Ovary (tissue), 9 donors: Measurements from ENCODE around the gene SLC6A1. TPM values are rescaled to one million over a fixed set of nuclear protein-coding genes. Genes with fewer than 3 reads are reported as not detected.

ENCODE experiments used
- DNase-seq, 5 donors: peaks; one replicate each; pipeline ENCODE4 v3.0.0-alpha.2; 2019 to 2020
- H3K27ac ChIP-seq, 2 donors: fragments of 200-600 bp; one replicate each; pipeline versions ENCODE4 v1.5.1 to v1.8.0; 2019 to 2022
- H3K27me3 ChIP-seq: fragments of 200-600 bp; one replicate; pipeline ENCODE4 v1.8.0; 2022
- H3K36me3 ChIP-seq: fragments of 200-600 bp; sonication (generic); one replicate; pipeline ENCODE4 v1.5.1; 2019
- H3K4me1 ChIP-seq: one replicate; pipeline ENCODE4 v1.8.1; 2013; ENCODE audit warnings: mild to moderate bottlenecking, moderate library complexity; ENCODE audit not compliant: insufficient read depth
- H3K4me3 ChIP-seq: fragments of 200-600 bp; sonication (generic); one replicate; pipeline ENCODE4 v1.5.1; 2017
- H3K9me3 ChIP-seq, 2 donors: fragments of 200-600 bp in 1 of 2; sonication (generic) in 1 of 2; one replicate each; pipeline versions ENCODE4 v1.5.1 to v1.8.1; 2013 to 2019; ENCODE audit warnings: mild to moderate bottlenecking in 1 of 2, moderate library complexity in 1 of 2
- EP300 ChIP-seq: sonication (generic); formaldehyde crosslinking; IDR thresholded peaks from one replicate; pipeline ENCODE4 v1.6.1; 2017; ENCODE audit warnings: antibody characterized with exemption
- POLR2A ChIP-seq: fragments of 450-650 bp; IDR thresholded peaks from one replicate; pipeline ENCODE4 v1.6.1; 2017; ENCODE audit warnings: antibody characterized with exemption, mild to moderate bottlenecking, moderate library complexity
- WGBS, 3 donors: extraction: QIAGEN DNeasy Blood & Tissue Kit in 1 of 3; methylation state at CpG; one replicate each; pipeline versions ENCODE4 v1.1.5 to v1.1.7; 2013 to 2017; 5-methylcytosine and 5-hydroxymethylcytosine counted together
- intact Hi-C, 4 donors: fragments of 100-400 bp; cut with DNase I; formaldehyde crosslinking; loops; one replicate each; pipeline versions ENCODE4 v1.11.0 to v1.15.1; 2022 to 2023
- polyA plus RNA-seq, 2 donors: library from polyadenylated mRNA; stranded (reverse); fragments of 200-250 nt in 1 of 2; fragments of 350-450 nt in 1 of 2; fragmentation: Illumina TruSeq in 1 of 2; extraction: RNeasy Lipid Tissue Mini Kit (QIAGEN cat#74804) in 1 of 2; gene quantifications; one replicate each; pipeline ENCODE4 v1.2.3, GENCODE V29; 2013 to 2014
- total RNA-seq, 7 donors: library from RNA; depleted of rRNA in 2 of 7; stranded (reverse); fragments of >200 nt in 2 of 7; fragmentation: NEBNext Ultra II Directional in 3 of 7; extraction: Animal tissue kit (Norgen Biotek cat#: 25700) in 3 of 7; gene quantifications; one replicate each; pipeline versions ENCODE4 v1.1.0 to v1.2.4, GENCODE V29; 2016 to 2023
- TF ChIP-seq, protein P1 (sequence below), 3 donors: fragments of 450-650 bp in 2 of 3; fragments of 200-600 bp in 1 of 3; IDR thresholded peaks; one replicate each; pipeline versions ENCODE4 v1.5.1 to v1.8.0; 2016 to 2022; ENCODE audit warnings: antibody characterized with exemption in 3 of 3, mild to moderate bottlenecking in 1 of 3
- donor health status: DM: no; HTN: no; CAD: no; lungs with moderate emphysema.
- donor health status: DM: no; HTN: no; CAD: no.
- donor health status: Bipolar disorder and iron deficiency.
- donor health status: DM: yes; HTN: yes; CAD: no.
- donor health status: DM: no; HTN: no; CAD: no.
- donor health status: DM: yes; HTN: yes; CAD: no.

Gene SLC6A1
- total and polyA plus RNA-seq, 9 donors: 0.23 to 3.3 (median 1.2) TPM

DNA sequence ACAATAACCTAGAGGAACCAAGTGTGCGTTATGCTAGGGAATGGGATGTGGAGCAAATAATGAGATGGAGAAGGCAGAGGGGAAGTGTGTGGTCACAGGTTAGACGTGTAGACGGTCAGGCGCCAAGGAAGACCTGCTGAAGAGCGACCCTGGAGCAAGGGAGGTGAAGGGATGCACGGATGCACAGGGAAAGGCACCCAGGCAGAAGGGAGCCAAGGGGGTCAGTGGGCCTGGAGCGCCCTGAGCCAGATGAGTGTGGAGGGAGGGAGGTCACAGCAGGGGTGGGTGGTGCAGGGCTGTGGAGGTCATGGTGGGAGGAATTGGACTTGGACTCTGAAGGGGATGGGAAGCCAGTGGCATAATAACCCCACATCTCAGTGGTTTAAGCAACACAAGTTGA is 70.2 kb downstream of the SLC6A1 start:
- Histone ChIP-seq H3K27me3 (no peaks in the 10 kb centered on the region), H3K36me3 (no peaks in the 10 kb centered on the region), H3K27ac (no peak overlapping the region), H3K4me3 (no peak overlapping the region), H3K9me3 (no peaks in the 10 kb centered on the region), H3K4me1 (peaks cover 2% of the 10 kb centered on the region)
- DNase-seq: no peak
- no peak for TF ChIP-seq POLR2A
- no peak for TF ChIP-seq EP300
- TF ChIP-seq, protein P1, sequence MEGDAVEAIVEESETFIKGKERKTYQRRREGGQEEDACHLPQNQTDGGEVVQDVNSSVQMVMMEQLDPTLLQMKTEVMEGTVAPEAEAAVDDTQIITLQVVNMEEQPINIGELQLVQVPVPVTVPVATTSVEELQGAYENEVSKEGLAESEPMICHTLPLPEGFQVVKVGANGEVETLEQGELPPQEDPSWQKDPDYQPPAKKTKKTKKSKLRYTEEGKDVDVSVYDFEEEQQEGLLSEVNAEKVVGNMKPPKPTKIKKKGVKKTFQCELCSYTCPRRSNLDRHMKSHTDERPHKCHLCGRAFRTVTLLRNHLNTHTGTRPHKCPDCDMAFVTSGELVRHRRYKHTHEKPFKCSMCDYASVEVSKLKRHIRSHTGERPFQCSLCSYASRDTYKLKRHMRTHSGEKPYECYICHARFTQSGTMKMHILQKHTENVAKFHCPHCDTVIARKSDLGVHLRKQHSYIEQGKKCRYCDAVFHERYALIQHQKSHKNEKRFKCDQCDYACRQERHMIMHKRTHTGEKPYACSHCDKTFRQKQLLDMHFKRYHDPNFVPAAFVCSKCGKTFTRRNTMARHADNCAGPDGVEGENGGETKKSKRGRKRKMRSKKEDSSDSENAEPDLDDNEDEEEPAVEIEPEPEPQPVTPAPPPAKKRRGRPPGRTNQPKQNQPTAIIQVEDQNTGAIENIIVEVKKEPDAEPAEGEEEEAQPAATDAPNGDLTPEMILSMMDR (IDR thresholded peaks at IDR 0.05): no peak
- WGBS, 3 donors: 84 to 85% (median 84%) methylated on average over 7 of the region's 7 CpGs
- intact Hi-C loops: loop anchor here in 3 of 4 donors (5.0 to 10.0 kb wide), 3 partner anchors 162 to 275 kb away; no protein-coding TSS in a partner anchor

DNA sequence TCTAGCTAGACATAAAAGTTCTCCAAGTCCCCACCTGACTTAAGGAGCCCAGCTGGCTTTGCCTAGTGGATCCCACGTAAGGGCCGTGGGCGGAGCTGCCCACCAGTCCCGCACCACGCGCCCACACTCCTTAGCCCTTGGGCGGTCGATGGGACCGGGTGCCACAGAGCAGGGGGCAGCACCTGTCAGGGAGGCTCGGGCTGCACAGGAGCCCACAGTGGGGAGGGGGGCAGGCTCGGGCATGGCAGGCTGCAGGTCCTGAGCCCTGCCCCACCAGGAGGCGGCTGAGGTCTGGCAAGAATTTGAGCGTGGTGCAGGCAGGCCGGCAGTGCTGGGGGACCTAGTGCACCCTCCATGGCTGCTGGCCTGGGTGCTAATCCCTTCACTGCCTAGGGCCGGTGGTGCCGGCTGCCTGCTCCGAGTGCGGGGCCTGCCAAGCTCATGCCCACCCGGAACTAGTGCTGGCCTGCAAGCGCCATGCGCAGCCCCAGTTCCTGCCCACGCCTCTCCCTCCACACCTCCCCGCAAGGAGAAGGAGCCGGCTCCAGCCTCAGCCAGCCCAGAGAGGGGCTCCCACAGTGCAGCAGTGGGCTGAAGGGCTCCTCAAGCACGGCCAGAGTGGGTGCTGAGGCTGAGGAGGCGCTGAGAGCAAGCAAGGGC is 78.7 kb downstream of the SLC6A1 start:
- DNase-seq: no peak
- Histone ChIP-seq H3K4me3 (no peak overlapping the region), H3K36me3 (no peaks in the 10 kb centered on the region), H3K27ac (no peak overlapping the region), H3K4me1 (no peaks in the 10 kb centered on the region), H3K27me3 (no peaks in the 10 kb centered on the region), H3K9me3 (no peaks in the 10 kb centered on the region)
- 82 to 91% (median 86%) methylated on average over 24 to 26 of the region's 26 CpGs for whole genome bisulfite sequencing, 3 donors
- intact Hi-C loops: no loop called here
- TF ChIP-seq EP300: no peak
- no peak for TF ChIP-seq POLR2A
- TF ChIP-seq, protein P1 (IDR thresholded peaks at IDR 0.05): no peak

DNA sequence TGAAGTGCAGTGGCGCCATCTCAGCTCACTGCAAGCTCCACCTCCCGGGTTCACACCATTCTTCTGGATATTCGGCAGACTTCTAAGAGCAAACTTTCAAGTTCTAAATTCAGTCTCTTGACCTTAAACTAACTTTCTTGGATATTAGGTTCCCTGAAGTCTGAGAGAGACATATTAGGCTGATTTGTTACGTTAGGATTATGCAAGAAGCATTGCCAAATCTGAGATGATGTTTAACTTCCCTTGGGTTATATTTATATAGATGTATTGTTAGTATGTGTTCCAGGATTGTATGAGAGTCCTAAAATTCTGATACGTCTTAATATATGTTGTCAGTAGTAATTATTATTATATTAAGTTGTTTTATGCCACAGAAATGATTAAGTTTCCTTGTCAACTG is 80.1 kb downstream of the SLC6A1 start:
- 69 to 78% (median 72%) methylated on average over 5 of the region's 5 CpGs for WGBS, 3 donors
- Histone ChIP-seq H3K36me3 (no peaks in the 10 kb centered on the region), H3K4me3 (no peak overlapping the region), H3K27me3 (no peaks in the 10 kb centered on the region), H3K9me3 (no peaks in the 10 kb centered on the region), H3K27ac (no peak overlapping the region), H3K4me1 (no peaks in the 10 kb centered on the region)
- TF ChIP-seq, protein P1 (IDR thresholded peaks at IDR 0.05): no peak
- no peak for TF ChIP-seq POLR2A
- TF ChIP-seq EP300: no peak
- no peak for DNase-seq
- intact Hi-C loops: no loop called here

DNA sequence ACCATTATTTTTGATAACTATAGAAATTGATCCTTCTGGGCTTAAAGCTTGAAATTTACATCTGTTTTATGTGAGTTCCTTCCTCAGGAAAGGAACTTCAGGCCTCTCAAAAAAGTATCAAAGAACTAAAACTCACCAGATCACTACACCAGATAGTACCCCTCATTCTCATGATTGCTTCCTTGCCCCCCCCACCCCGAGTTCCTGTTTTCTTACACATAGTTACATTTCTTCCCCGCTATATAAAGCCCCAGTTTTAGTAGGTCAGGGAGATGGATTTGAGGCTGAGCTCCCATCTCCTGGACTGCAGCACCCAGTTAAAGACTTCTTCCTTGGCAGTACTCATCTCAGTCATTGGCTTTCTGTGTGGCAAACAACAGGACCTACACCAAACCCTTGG is 81.5 kb downstream of the SLC6A1 start:
- H3K4me1 ChIP-seq: no peaks in the 10 kb centered on the region
- no peaks in the 10 kb centered on the region for H3K9me3 ChIP-seq
- H3K4me3 ChIP-seq: no peak overlapping the region
- no peaks in the 10 kb centered on the region for H3K36me3 ChIP-seq
- no peak for DNase-seq
- 60 to 78% (median 68%) methylated on average over 2 of the region's 2 CpGs for WGBS, 3 donors
- intact Hi-C loops: no loop called here
- no peak overlapping the region for H3K27ac ChIP-seq
- no peaks in the 10 kb centered on the region for H3K27me3 ChIP-seq
- TF ChIP-seq, protein P1 (IDR thresholded peaks at IDR 0.05): no peak
- TF ChIP-seq EP300 (no peak), POLR2A (no peak)
